NT2/D1 (cell line): ENCODE data around the gene SLC16A6.
"Not testable (repeated sequence)": the region's sequence is repeated elsewhere in the genome, so short reads cannot be mapped to it uniquely, and the experiment has no call there.

ENCODE experiments used
- DNase-seq: peaks from one replicate; pipeline ENCODE4 v3.0.0-alpha.2; 2011; ENCODE audit warnings: low read depth, low spot score
- H3K27me3 ChIP-seq: 2 replicates; pipeline ENCODE4 v1.6.0; 2011; ENCODE audit warnings: mild to moderate bottlenecking; ENCODE audit not compliant: insufficient read length, insufficient read depth
- H3K36me3 ChIP-seq: 2 replicates; pipeline ENCODE4 v1.6.1; 2011; ENCODE audit warnings: mild to moderate bottlenecking, low read length, mixed read lengths; ENCODE audit not compliant: insufficient read depth, insufficient read length
- H3K4me1 ChIP-seq: 2 replicates; pipeline ENCODE4 v1.5.1; 2011; ENCODE audit not compliant: insufficient read depth, insufficient read length
- H3K4me3 ChIP-seq: 2 replicates; pipeline ENCODE4 v1.5.1; 2011; ENCODE audit warnings: low read depth; ENCODE audit not compliant: insufficient read length
- H3K9ac ChIP-seq: 2 replicates; pipeline ENCODE4 v1.6.0; 2011; ENCODE audit warnings: low read depth; ENCODE audit not compliant: insufficient read length
- H3K9me3 ChIP-seq: 2 replicates; pipeline ENCODE4 v1.5.1; 2011; ENCODE audit warnings: mild to moderate bottlenecking, low read length; ENCODE audit not compliant: insufficient read depth
- SUZ12 ChIP-seq: IDR thresholded peaks from 2 replicates; pipeline ENCODE4 v1.6.1; 2011; ENCODE audit not compliant: insufficient read length, insufficient read depth; ENCODE audit errors: extremely low read depth
- YY1 ChIP-seq: IDR thresholded peaks from 2 replicates; pipeline ENCODE4 v1.6.1; 2011; ENCODE audit not compliant: insufficient read length, insufficient read depth
- ZNF274 ChIP-seq: IDR thresholded peaks from 2 replicates; pipeline ENCODE4 v1.6.1; 2011; ENCODE audit warnings: mild to moderate bottlenecking, low read depth, low read length

Gene SLC16A6

GRCh38 chr17:68238871-68239253 lies 52.1 kb downstream of the SLC16A6 start:
- TF ChIP-seq ZNF274, result no peak
- no peak for TF ChIP-seq SUZ12
- TF ChIP-seq YY1, result no peak
- Histone ChIP-seq H3K4me3 (no peak overlapping the region), H3K9ac (no peak overlapping the region), H3K36me3 (no peaks in the 10 kb centered on the region), H3K4me1 (no peaks in the 10 kb centered on the region), H3K27me3 (no peaks in the 10 kb centered on the region), H3K9me3 (no peaks in the 10 kb centered on the region)
- DNase-seq, result no peak

GRCh38 chr17:68238164-68238870 lies 52.6 kb downstream of the SLC16A6 start:
- H3K9me3 ChIP-seq, result no peaks in the 10 kb centered on the region
- no peaks in the 10 kb centered on the region for H3K4me1 ChIP-seq
- H3K4me3 ChIP-seq, result no peak overlapping the region
- no peaks in the 10 kb centered on the region for H3K27me3 ChIP-seq
- no peaks in the 10 kb centered on the region for H3K36me3 ChIP-seq
- H3K9ac ChIP-seq, result no peak overlapping the region
- no peak for DNase-seq
- no peak for TF ChIP-seq ZNF274
- TF ChIP-seq SUZ12, result no peak
- TF ChIP-seq YY1, result no peak

DNA sequence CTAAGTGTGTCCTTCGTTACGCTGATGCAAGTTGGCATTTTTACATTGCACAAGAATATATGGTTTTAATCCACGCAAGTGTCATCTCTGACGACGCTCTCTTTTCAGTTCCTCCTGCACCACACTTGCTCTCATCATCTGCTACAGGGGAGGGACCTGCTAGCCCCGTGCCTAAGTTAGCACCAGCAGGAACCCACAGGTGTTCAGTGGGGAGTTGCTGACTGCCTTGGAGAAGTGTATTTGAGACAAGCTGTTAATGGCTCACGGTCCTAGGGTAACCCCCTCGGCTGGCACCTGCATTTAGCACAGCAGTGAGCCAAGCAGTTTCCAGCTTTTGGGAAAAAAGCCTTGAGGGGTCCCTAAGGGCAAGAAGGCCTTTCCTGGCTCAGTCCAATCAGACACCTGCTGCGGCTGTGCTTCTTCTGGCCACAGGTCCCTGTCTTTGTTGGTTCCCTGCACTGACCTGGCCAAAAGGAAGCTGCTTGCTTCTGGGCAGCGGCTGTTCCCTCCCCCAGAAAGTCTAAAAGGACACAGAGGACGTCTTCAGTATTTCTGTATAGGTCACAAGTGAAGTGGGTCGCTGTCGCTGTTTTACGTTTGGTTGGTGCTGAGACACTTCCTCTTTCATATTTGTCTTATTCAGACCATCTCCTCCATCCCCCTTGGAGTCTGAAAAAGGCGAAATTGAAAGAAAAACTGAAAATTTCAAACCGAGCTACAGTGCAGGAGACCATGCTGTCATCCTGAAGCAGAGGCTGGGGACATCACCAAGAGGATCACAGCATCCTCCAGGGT lies 53.4 kb downstream of the SLC16A6 start:
- H3K36me3 ChIP-seq, H3K9me3 ChIP-seq, H3K9ac ChIP-seq, DNase-seq, H3K4me3 ChIP-seq, H3K4me1 ChIP-seq, H3K27me3 ChIP-seq: not testable (repeated sequence)

DNA sequence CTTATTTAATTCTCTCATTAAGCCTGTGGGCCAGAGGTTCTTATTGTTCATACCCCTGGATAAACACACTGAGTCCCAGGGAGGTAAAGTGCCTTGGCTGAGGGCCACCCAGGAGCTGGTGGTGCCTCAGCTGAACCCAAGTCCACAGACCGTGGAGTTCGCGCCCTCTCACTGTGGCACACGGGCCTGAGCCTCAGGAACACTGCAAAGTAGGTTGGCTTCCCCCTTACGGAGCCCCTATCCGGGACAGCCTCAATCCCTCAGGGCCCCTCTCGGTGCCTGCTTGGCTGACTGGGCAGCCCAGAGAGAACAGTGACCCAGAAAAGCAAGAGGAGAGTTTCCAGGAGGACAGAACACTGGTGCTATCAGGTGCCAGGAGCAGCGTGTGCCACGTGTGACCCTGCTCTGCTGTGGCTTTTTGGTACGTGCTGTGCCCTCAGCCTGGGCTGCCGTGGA lies 55.6 kb downstream of the SLC16A6 start:
- not testable (repeated sequence) for H3K4me1 ChIP-seq, H3K4me3 ChIP-seq, H3K36me3 ChIP-seq, H3K27me3 ChIP-seq, H3K9me3 ChIP-seq, H3K9ac ChIP-seq, DNase-seq

- not testable (repeated sequence) for DNase-seq, H3K4me3 ChIP-seq
Measured at GRCh38 chr17:68234726-68235335, 56.1 kb downstream of the SLC16A6 start.

GRCh38 chr17:68232741-68233140 lies 58.2 kb downstream of the SLC16A6 start:
- H3K4me1 ChIP-seq, DNase-seq, H3K36me3 ChIP-seq, H3K27me3 ChIP-seq, H3K4me3 ChIP-seq, H3K9ac ChIP-seq, H3K9me3 ChIP-seq: not testable (repeated sequence)

More at GRCh38 chr17:68234726-68235335, 56.1 kb downstream of the SLC16A6 start:
- H3K27me3 ChIP-seq, H3K36me3 ChIP-seq, H3K9ac ChIP-seq, H3K9me3 ChIP-seq, H3K4me1 ChIP-seq: not testable (repeated sequence)

DNA sequence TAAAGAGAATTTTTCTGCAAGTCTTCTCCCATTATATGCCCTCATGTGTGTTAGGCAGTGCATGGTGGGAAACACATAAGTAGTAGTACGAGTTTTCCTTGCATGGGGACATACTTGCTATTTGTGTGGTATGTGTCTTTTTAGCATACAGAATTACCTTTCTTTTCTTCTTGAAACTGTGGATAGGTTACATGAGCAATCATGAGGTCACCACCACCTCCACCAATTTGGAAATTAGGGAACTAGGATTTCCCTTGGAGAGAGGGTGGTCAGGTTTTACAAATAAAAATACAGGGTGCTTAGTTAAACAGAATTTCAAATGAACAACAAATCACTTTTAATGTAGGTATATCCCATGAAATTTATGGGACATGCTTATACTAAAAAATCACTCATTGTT lies 59.4 kb downstream of the SLC16A6 start:
- Histone ChIP-seq H3K9me3 (no peaks in the 10 kb centered on the region), H3K36me3 (no peaks in the 10 kb centered on the region), H3K27me3 (no peaks in the 10 kb centered on the region), H3K4me1 (no peaks in the 10 kb centered on the region), H3K4me3 (no peak overlapping the region), H3K9ac (no peak overlapping the region)
- DNase-seq, result no peak
- TF ChIP-seq ZNF274, result no peak
- no peak for TF ChIP-seq SUZ12
- TF ChIP-seq YY1, result no peak

- H3K27me3 ChIP-seq, H3K9me3 ChIP-seq, H3K36me3 ChIP-seq, H3K4me1 ChIP-seq, H3K4me3 ChIP-seq, DNase-seq, H3K9ac ChIP-seq: not testable (repeated sequence)
Measured at GRCh38 chr17:68231131-68231530, 59.8 kb downstream of the SLC16A6 start.
